Mesodermal cell (in vitro differentiated cells): ENCODE data around the gene TEKT3.

Source experiments
- H3K27ac ChIP-seq: 2 replicates; pipeline ENCODE4 v1.7.0; 2013; ENCODE audit warnings: mild to moderate bottlenecking, low read depth, low read length, moderate library complexity; ENCODE audit not compliant: severe bottlenecking
- H3K36me3 ChIP-seq: 2 replicates; pipeline ENCODE4 v1.7.1; 2013; ENCODE audit warnings: mild to moderate bottlenecking, low read length, moderate library complexity; ENCODE audit not compliant: control insufficient read depth, insufficient read depth
- H3K4me1 ChIP-seq: one replicate; pipeline ENCODE4 v1.7.1; 2013; ENCODE audit warnings: mild to moderate bottlenecking, low read length; ENCODE audit not compliant: insufficient read depth, control insufficient read depth, poor library complexity, severe bottlenecking
- H3K4me3 ChIP-seq: 2 replicates; pipeline ENCODE4 v1.7.0; 2013; ENCODE audit warnings: low read length, control low read depth, mild to moderate bottlenecking; ENCODE audit not compliant: insufficient read depth, poor library complexity, severe bottlenecking; ENCODE audit errors: extremely low read depth
- H3K9me3 ChIP-seq: 2 replicates; pipeline ENCODE4 v1.7.1; 2013; ENCODE audit warnings: mild to moderate bottlenecking, low read length, moderate library complexity; ENCODE audit not compliant: control insufficient read depth
- WGBS, 2 experiments: methylation state at CpG; one replicate each; pipeline ENCODE4 v1.1.5; 2013; ENCODE audit warnings: missing lambda C conversion rate in 2 of 2; ENCODE audit not compliant: insufficient coverage in 2 of 2; 5-methylcytosine and 5-hydroxymethylcytosine counted together

TEKT3 gene

DNA sequence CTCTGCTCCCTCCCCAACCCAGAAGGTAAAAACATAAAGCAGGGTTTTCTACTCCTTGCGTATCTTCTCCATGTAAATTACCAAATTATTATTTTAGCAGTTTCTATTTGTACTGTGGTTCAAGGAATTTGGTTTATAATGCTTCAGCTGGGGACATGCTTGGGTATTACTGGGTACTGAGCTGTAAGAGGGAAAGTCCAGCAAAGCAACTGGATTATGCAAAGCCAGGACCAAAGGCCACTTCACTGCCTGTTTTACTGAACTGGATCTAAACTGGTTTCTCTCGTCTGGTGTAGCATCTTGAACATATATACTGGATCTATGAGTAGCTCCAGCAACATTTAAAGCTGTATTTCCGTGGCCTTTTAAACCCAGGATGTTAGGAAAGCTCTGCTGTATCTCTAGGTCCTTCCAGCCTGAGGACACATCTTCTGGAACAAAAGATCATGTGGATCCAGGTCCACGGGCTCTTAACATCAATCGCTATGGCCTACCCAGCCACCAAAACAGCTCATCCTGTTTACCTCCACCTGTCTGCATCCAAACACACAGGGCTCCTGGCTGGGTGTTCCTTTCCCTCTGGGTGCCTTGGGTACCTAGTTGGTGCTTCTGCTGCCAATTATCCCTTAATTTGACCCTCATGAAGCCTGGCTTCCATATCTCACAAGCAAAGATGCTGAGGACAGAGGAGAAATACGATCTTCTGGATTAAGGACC, 83.4 kb downstream of the TEKT3 start:
- no peak overlapping the region for H3K27ac ChIP-seq
- 93 to 95% methylated on average over 4 to 5 of the region's 6 CpGs for WGBS, 2 experiments
- H3K4me3 ChIP-seq, result no peak overlapping the region
- H3K4me1 ChIP-seq, result peaks cover 50% of the 10 kb centered on the region
- H3K9me3 ChIP-seq, result no peaks in the 10 kb centered on the region
- H3K36me3 ChIP-seq, result peaks cover 73% of the 10 kb centered on the region

DNA sequence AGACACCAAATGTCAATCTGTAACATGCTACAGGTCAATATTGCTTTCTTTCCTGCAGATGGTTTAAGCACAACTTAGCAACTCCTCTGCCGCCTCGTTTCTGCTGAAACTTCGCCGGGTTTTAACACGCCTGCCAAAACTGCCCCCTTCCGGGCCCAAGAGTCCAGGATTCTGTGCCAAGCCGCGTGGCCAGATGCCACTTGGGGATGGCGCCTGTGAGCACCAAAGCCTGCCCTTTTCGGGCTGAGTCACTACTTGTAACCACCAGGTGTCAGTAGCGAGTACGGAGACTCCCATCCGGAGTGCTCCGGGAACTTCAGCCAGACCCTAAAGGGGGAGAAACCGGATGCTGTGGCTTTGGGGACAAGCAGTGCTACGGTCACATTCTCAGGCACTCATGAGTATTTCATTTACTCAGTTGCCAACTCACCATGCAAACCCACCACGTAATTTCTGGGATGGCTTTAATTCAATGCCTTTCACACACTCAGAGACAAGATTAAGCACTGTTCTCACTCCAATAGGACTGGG, 84.1 kb downstream of the TEKT3 start:
- Histone ChIP-seq H3K36me3 (peaks cover 79% of the 10 kb centered on the region), H3K4me1 (peaks cover 50% of the 10 kb centered on the region), H3K9me3 (no peaks in the 10 kb centered on the region), H3K4me3 (no peak overlapping the region), H3K27ac (no peak overlapping the region)
- WGBS, 2 experiments, result 13 to 17% methylated on average over 16 to 17 of the region's 17 CpGs

- H3K9me3 ChIP-seq, result no peaks in the 10 kb centered on the region
- H3K4me3 ChIP-seq, result no peak overlapping the region
- H3K4me1 ChIP-seq, result peaks cover 50% of the 10 kb centered on the region
- peaks cover 86% of the 10 kb centered on the region for H3K36me3 ChIP-seq
- WGBS, 2 experiments, result 79 to 86% methylated on average over 5 to 6 of the region's 7 CpGs
- H3K27ac ChIP-seq, result no peak overlapping the region
Measured at GRCh38 chr17:15256689-15257088, 84.7 kb downstream of the TEKT3 start.

DNA sequence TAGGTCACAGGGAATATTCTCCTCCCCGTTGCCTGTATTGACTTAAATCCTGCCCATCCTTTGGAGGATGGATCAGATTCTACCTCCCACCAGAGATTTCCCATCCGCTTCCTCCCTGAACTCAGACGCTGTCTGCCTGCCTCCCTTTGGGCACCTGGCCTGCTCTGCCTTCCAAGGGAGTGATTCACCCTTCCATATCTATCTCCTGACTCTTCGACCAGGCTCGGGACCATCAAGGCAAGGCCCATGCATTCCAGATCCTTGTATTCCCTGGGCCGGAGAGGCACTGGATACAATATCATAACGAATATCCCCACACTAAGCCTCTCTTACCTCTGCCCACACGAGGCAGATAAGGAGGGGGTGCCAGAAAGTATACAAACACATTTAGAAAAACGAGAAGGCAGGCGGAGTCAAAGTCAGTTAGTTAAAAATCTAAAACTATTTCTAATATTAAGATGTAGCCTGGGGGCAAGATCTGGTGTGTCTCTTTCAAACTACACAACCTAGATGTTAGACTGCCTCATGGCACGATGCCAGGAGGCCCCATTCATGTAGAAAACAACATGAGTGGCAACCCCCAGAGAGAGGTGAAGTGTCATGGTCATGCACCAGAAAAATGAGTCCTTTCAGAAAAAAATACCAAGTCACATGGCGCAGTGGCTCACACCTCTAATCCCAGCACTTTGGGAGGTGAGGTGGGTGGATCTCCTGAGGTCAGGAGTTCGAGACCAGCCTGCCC, 85.5 kb downstream of the TEKT3 start:
- peaks cover 94% of the 10 kb centered on the region for H3K36me3 ChIP-seq
- H3K4me1 ChIP-seq, result peaks cover 50% of the 10 kb centered on the region
- 92 to 99% methylated on average over 4 to 6 of the region's 13 CpGs for WGBS, 2 experiments
- H3K27ac ChIP-seq, result no peak overlapping the region
- H3K9me3 ChIP-seq, result no peaks in the 10 kb centered on the region
- H3K4me3 ChIP-seq, result no peak overlapping the region
